WTC11 (cell line): Measurements from ENCODE around the gene MPND. TPM values are rescaled to one million over a fixed set of nuclear protein-coding genes. Genes with fewer than 3 reads are reported as not detected.
A peak's percentile ranks its signal among the peaks of the same experiment; 100 is the strongest.

Source experiments
- ATAC-seq: fragments of 200-7000 bp; cut with Tn5 transposase; 2 replicates; pipeline ENCODE4 v1.10.0; 2021; ENCODE audit warnings: mild to moderate bottlenecking, moderate library complexity
- CTCF ChIA-PET: fragments of 300-600 bp; sonication (Branson Sonifier 250); formaldehyde crosslinking; loops from one replicate; lab custom pipeline; 2021; ENCODE audit warnings: antibody characterized with exemption; lab: Charles Lee
- POLR2A ChIA-PET: fragments of 350-600 bp; sonication (Branson Sonifier 250); formaldehyde crosslinking; loops from one replicate; lab custom pipeline; 2021; ENCODE audit warnings: antibody characterized with exemption; lab: Charles Lee
- DNase-seq: peaks from one replicate; pipeline ENCODE4 v3.0.0; 2021; ENCODE audit warnings: low spot score
- H3K27ac Mint-ChIP-seq: 2 replicates; pipeline ENCODE4 v1.8.0; 2021; ENCODE audit warnings: mixed read lengths
- H3K27me3 Mint-ChIP-seq: 2 replicates; pipeline ENCODE4 v1.8.0; 2021; ENCODE audit warnings: low read depth, mild to moderate bottlenecking, moderate library complexity, mixed read lengths
- H3K36me3 Mint-ChIP-seq: 2 replicates; pipeline ENCODE4 v1.8.0; 2021; ENCODE audit warnings: mixed read lengths
- H3K4me1 Mint-ChIP-seq: 2 replicates; pipeline ENCODE4 v1.8.0; 2022; ENCODE audit warnings: mixed read lengths
- H3K4me3 Mint-ChIP-seq: 2 replicates; pipeline ENCODE4 v1.8.0; 2021; ENCODE audit warnings: mild to moderate bottlenecking, moderate library complexity, mixed read lengths
- H3K9me3 Mint-ChIP-seq: 2 replicates; pipeline ENCODE4 v1.8.0; 2021; ENCODE audit warnings: mixed read lengths
- ATF1 ChIP-seq: sonication (generic); formaldehyde crosslinking; IDR thresholded peaks from 2 replicates; pipeline ENCODE4 v1.8.1; 2023; ENCODE audit warnings: mild to moderate bottlenecking, moderate library complexity, missing genetic modification reagents
- CREB1 ChIP-seq: sonication (generic); formaldehyde crosslinking; IDR thresholded peaks from 2 replicates; pipeline ENCODE4 v1.8.0; 2023; ENCODE audit warnings: mild to moderate bottlenecking, missing genetic modification reagents
- EMX1 ChIP-seq: fragments of 250-450 bp; sonication (Bioruptor Pico); IDR thresholded peaks from 2 replicates; pipeline ENCODE4 v1.8.0; 2021; ENCODE audit warnings: mild to moderate bottlenecking
- ERG ChIP-seq: fragments of 250-450 bp; sonication (Bioruptor Pico); IDR thresholded peaks from 2 replicates; pipeline ENCODE4 v1.8.0; 2021; ENCODE audit warnings: mild to moderate bottlenecking
- ETV6 ChIP-seq: sonication (generic); formaldehyde crosslinking; IDR thresholded peaks from 2 replicates; pipeline ENCODE4 v1.8.1; 2022; ENCODE audit warnings: mild to moderate bottlenecking, missing genetic modification reagents
- FOXP1 ChIP-seq: sonication (generic); formaldehyde crosslinking; IDR thresholded peaks from 2 replicates; pipeline ENCODE4 v1.8.0; 2022; ENCODE audit warnings: missing genetic modification reagents, mild to moderate bottlenecking, moderate library complexity, borderline replicate concordance
- IRF1 ChIP-seq: sonication (generic); formaldehyde crosslinking; IDR thresholded peaks from 2 replicates; pipeline ENCODE4 v1.8.0; 2023; ENCODE audit warnings: missing genetic modification reagents
- JUN ChIP-seq: sonication (generic); formaldehyde crosslinking; IDR thresholded peaks from 2 replicates; pipeline ENCODE4 v1.8.0; 2023; ENCODE audit warnings: mild to moderate bottlenecking, missing genetic modification reagents
- KAT7 ChIP-seq: sonication (generic); formaldehyde crosslinking; IDR thresholded peaks from 2 replicates; pipeline ENCODE4 v1.8.1; 2023; ENCODE audit warnings: missing genetic modification reagents, mild to moderate bottlenecking, borderline replicate concordance
- MLX ChIP-seq: sonication (generic); formaldehyde crosslinking; IDR thresholded peaks from 2 replicates; pipeline ENCODE4 v1.8.1; 2023; ENCODE audit warnings: mild to moderate bottlenecking, missing genetic modification reagents, moderate library complexity
- MYBL2 ChIP-seq: sonication (generic); formaldehyde crosslinking; IDR thresholded peaks from 2 replicates; pipeline ENCODE4 v1.8.1; 2023; ENCODE audit warnings: mild to moderate bottlenecking, moderate library complexity, missing genetic modification reagents
- NR1H2 ChIP-seq: sonication (generic); formaldehyde crosslinking; IDR thresholded peaks from 2 replicates; pipeline ENCODE4 v1.9.0; 2021; ENCODE audit warnings: mild to moderate bottlenecking, moderate library complexity, missing genetic modification reagents
- NR2C2 ChIP-seq: sonication (generic); formaldehyde crosslinking; IDR thresholded peaks from 2 replicates; pipeline ENCODE4 v1.8.0; 2022; ENCODE audit warnings: mild to moderate bottlenecking, missing genetic modification reagents
- SMAD4 ChIP-seq: sonication (generic); formaldehyde crosslinking; IDR thresholded peaks from 2 replicates; pipeline ENCODE4 v1.8.0; 2022; ENCODE audit warnings: mild to moderate bottlenecking, missing genetic modification reagents
- SP1 ChIP-seq: sonication (generic); formaldehyde crosslinking; conservative IDR thresholded peaks from 2 replicates; pipeline ENCODE4 v1.8.1; 2022; ENCODE audit warnings: missing genetic modification reagents
- STAT6 ChIP-seq: sonication (generic); formaldehyde crosslinking; conservative IDR thresholded peaks from 2 replicates; pipeline ENCODE4 v1.8.1; 2023; ENCODE audit warnings: mild to moderate bottlenecking, low read depth, missing genetic modification reagents, moderate library complexity
- TEAD1 ChIP-seq: sonication (generic); formaldehyde crosslinking; IDR thresholded peaks from 2 replicates; pipeline ENCODE4 v1.8.0; 2022; ENCODE audit warnings: mild to moderate bottlenecking, missing genetic modification reagents
- TP53 ChIP-seq: sonication (generic); formaldehyde crosslinking; IDR thresholded peaks from 2 replicates; pipeline ENCODE4 v1.8.1; 2023; ENCODE audit warnings: mild to moderate bottlenecking, missing genetic modification reagents
- ZNF138 ChIP-seq: sonication (generic); formaldehyde crosslinking; conservative IDR thresholded peaks from 2 replicates; pipeline ENCODE4 v1.8.1; 2022; ENCODE audit warnings: mild to moderate bottlenecking, moderate library complexity, missing genetic modification reagents
- ZNF232 ChIP-seq: sonication (generic); formaldehyde crosslinking; IDR thresholded peaks from 2 replicates; pipeline ENCODE4 v1.8.0; 2022; ENCODE audit warnings: mild to moderate bottlenecking, missing genetic modification reagents
- total RNA-seq: library from RNA; stranded (reverse); gene quantifications from 3 replicates; pipeline ENCODE4 v1.2.3, GENCODE V29; 2021
- TF ChIP-seq, protein P1 (sequence below): sonication (generic); formaldehyde crosslinking; IDR thresholded peaks from 2 replicates; pipeline ENCODE4 v1.8.0; 2022; ENCODE audit warnings: missing genetic modification reagents
- TF ChIP-seq, protein P2 (sequence below): fragments of 250-450 bp; sonication (Bioruptor Pico); IDR thresholded peaks from 2 replicates; pipeline ENCODE4 v1.9.0; 2021; ENCODE audit warnings: moderate library complexity, mild to moderate bottlenecking, inconsistent platforms, borderline replicate concordance
- TF ChIP-seq, protein P3 (sequence below): sonication (generic); formaldehyde crosslinking; IDR thresholded peaks from 2 replicates; pipeline ENCODE4 v1.8.0; 2022; ENCODE audit warnings: mild to moderate bottlenecking, missing genetic modification reagents

The MPND gene
- total RNA-seq, 1 experiment from 2014 or later = 28.3 TPM

- H3K27me3 Mint-ChIP-seq = peaks cover 3% of the 10 kb centered on the region
- 0 out of 2 replicates have a peak, but pooled peaks cover 3% of the 10 kb centered on the region for H3K36me3 Mint-ChIP-seq
- POLR2A ChIA-PET = interaction anchor here (1.2 to 1.3 kb wide), 2 partner anchors 11 to 15 kb away, joined by 4 to 17 read pairs; partner anchors contain the start of genes MPND and STAP2
- ATAC-seq (no peak), DNase-seq (no peak)
- H3K9me3 Mint-ChIP-seq = no peaks in the 10 kb centered on the region
- TF ChIP-seq, protein P1, sequence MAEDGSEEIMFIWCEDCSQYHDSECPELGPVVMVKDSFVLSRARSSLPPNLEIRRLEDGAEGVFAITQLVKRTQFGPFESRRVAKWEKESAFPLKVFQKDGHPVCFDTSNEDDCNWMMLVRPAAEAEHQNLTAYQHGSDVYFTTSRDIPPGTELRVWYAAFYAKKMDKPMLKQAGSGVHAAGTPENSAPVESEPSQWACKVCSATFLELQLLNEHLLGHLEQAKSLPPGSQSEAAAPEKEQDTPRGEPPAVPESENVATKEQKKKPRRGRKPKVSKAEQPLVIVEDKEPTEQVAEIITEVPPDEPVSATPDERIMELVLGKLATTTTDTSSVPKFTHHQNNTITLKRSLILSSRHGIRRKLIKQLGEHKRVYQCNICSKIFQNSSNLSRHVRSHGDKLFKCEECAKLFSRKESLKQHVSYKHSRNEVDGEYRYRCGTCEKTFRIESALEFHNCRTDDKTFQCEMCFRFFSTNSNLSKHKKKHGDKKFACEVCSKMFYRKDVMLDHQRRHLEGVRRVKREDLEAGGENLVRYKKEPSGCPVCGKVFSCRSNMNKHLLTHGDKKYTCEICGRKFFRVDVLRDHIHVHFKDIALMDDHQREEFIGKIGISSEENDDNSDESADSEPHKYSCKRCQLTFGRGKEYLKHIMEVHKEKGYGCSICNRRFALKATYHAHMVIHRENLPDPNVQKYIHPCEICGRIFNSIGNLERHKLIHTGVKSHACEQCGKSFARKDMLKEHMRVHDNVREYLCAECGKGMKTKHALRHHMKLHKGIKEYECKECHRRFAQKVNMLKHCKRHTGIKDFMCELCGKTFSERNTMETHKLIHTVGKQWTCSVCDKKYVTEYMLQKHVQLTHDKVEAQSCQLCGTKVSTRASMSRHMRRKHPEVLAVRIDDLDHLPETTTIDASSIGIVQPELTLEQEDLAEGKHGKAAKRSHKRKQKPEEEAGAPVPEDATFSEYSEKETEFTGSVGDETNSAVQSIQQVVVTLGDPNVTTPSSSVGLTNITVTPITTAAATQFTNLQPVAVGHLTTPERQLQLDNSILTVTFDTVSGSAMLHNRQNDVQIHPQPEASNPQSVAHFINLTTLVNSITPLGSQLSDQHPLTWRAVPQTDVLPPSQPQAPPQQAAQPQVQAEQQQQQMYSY (CRISPR knock-in tag) = peak; percentile 75
- TF ChIP-seq EMX1 (CRISPR knock-in tag) = no peak
- H3K4me1 Mint-ChIP-seq = peaks cover 12% of the 10 kb centered on the region
- CTCF ChIA-PET = interaction anchor here (0.6 to 1.4 kb wide), 10 partner anchors 12 to 340 kb away, joined by 3 to 35 read pairs (median 3); partner anchors contain the start of genes FSD1, MPND, SH3GL1 and SHD
- peak overlapping the region; percentile 96 for H3K27ac Mint-ChIP-seq
- H3K4me3 Mint-ChIP-seq = peak overlapping the region; percentile 76
These were observed 15.5 kb upstream of the MPND start for GRCh38 chr19:4327877-4328242.

GRCh38 chr19:4328243-4328990, 14.9 kb upstream of the MPND start:
- Mint-ChIP-seq H3K4me3 (peak overlapping the region; percentile 76), H3K9me3 (no peaks in the 10 kb centered on the region), H3K27me3 (peaks cover 3% of the 10 kb centered on the region), H3K27ac (no peak overlapping the region), H3K4me1 (peaks cover 12% of the 10 kb centered on the region), H3K36me3 (0 out of 2 replicates have a peak, but pooled peaks cover 3% of the 10 kb centered on the region)
- ATAC-seq (peak; percentile 68), DNase-seq (peak; percentile 98)
- ChIA-PET POLR2A (interaction anchor here (0.5 to 1.3 kb wide), 3 partner anchors 10 to 259 kb away, joined by 3 to 17 read pairs (median 4); partner anchors contain the start of genes MPND and STAP2), CTCF (interaction anchor here (0.6 to 1.4 kb wide), 11 partner anchors 11 to 341 kb away, joined by 3 to 35 read pairs (median 3); partner anchors contain the start of genes FSD1, MPND, SH3GL1 and SHD)
- TF ChIP-seq, protein P2, sequence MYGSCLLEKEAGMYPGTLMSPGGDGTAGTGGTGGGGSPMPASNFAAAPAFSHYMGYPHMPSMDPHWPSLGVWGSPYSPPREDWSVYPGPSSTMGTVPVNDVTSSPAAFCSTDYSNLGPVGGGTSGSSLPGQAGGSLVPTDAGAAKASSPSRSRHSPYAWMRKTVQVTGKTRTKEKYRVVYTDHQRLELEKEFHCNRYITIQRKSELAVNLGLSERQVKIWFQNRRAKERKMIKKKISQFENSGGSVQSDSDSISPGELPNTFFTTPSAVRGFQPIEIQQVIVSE (CRISPR knock-in tag) = no peak
- TF ChIP-seq KAT7 (CRISPR knock-in tag) (no peak), NR1H2 (no peak), CREB1 (CRISPR knock-in tag) (no peak), FOXP1 (CRISPR knock-in tag) (peak; percentile 54; the same call in 1 of the 2 replicates), MYBL2 (CRISPR knock-in tag) (no peak), ERG (CRISPR knock-in tag) (no peak), SMAD4 (no peak), NR2C2 (CRISPR knock-in tag) (no peak), ETV6 (CRISPR knock-in tag) (0 out of 2 replicates have a peak, but pooled peaks have one; percentile 56), ATF1 (CRISPR knock-in tag) (no peak), TEAD1 (CRISPR knock-in tag) (no peak), STAT6 (CRISPR knock-in tag) (no peak), ZNF232 (CRISPR knock-in tag) (no peak), ZNF138 (CRISPR knock-in tag) (no peak), TP53 (CRISPR knock-in tag) (no peak), IRF1 (CRISPR knock-in tag) (no peak), SP1 (peak; percentile 100), JUN (CRISPR knock-in tag) (0 out of 2 replicates have a peak, but pooled peaks have one; percentile 46), MLX (no peak)
- TF ChIP-seq, protein P3, sequence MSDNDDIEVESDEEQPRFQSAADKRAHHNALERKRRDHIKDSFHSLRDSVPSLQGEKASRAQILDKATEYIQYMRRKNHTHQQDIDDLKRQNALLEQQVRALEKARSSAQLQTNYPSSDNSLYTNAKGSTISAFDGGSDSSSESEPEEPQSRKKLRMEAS (CRISPR knock-in tag) = peak; percentile 93
